Testis (tissue), 3 donors: ENCODE data around the gene CAPN9. TPM values are rescaled to one million over a fixed set of nuclear protein-coding genes. Genes with fewer than 3 reads are reported as not detected.

ENCODE experiments used
- DNase-seq: peaks from one replicate; pipeline ENCODE4 v3.0.0-alpha.2; 2019
- H3K27ac ChIP-seq, 2 donors: fragments of 200-600 bp; sonication (generic); one replicate each; pipeline ENCODE4 v1.5.1; 2019
- H3K27me3 ChIP-seq: fragments of 200-600 bp; sonication (generic); one replicate; pipeline ENCODE4 v1.5.1; 2019
- H3K36me3 ChIP-seq: fragments of 200-600 bp; sonication (generic); one replicate; pipeline ENCODE4 v1.5.1; 2017; ENCODE audit warnings: low read depth; ENCODE audit errors: missing control alignments
- H3K4me1 ChIP-seq: fragments of 200-600 bp; sonication (generic); one replicate; pipeline ENCODE4 v1.5.1; 2019
- H3K4me3 ChIP-seq, 2 donors: fragments of 200-600 bp; sonication (generic); one replicate each; pipeline ENCODE4 v1.5.1; 2017 to 2019
- H3K9me3 ChIP-seq: fragments of 200-600 bp; sonication (generic); one replicate; pipeline ENCODE4 v1.5.1; 2017
- CTCF ChIP-seq, 3 experiments: fragments of 450-650 bp in 2 of 3; fragments of 200-600 bp in 1 of 3; sonication (generic) in 1 of 3; IDR thresholded peaks; one replicate each; pipeline ENCODE4 v1.5.1; 2016 to 2019; ENCODE audit warnings: antibody characterized with exemption in 3 of 3, mild to moderate bottlenecking in 2 of 3, moderate library complexity in 1 of 3
- POLR2A ChIP-seq: fragments of 450-650 bp; IDR thresholded peaks from one replicate; pipeline ENCODE4 v1.6.1; 2017; ENCODE audit warnings: antibody characterized with exemption, mild to moderate bottlenecking, moderate library complexity
- WGBS, 2 donors: methylation state at CpG; one replicate each; pipeline ENCODE4 v1.1.5; 2018; 5-methylcytosine and 5-hydroxymethylcytosine counted together
- intact Hi-C: fragments of 100-400 bp; cut with DNase I; formaldehyde crosslinking; loops from one replicate; pipeline ENCODE4 v1.15.1; 2023; ENCODE audit warnings: low total_unique reads
- polyA plus RNA-seq: library from polyadenylated mRNA; stranded (reverse); fragments of 350-450 nt; fragmentation: Illumina TruSeq; extraction: RNeasy Lipid Tissue Mini Kit (QIAGEN cat#74804); gene quantifications from one replicate; pipeline ENCODE4 v1.2.3, GENCODE V29; 2014; ENCODE audit warnings: low read depth, low replicate concordance; ENCODE audit not compliant: insufficient read depth
- total RNA-seq, 2 donors: library from RNA; depleted of rRNA; stranded (reverse); fragments of >200 nt; gene quantifications; one replicate each; pipeline ENCODE4 v1.2.3, GENCODE V29; 2016

The CAPN9 gene
- total and polyA plus RNA-seq, 3 donors from 2014 or later = 0.16 to 0.34 (median 0.25) TPM

GRCh38 chr1:230710543-230710904 lies 36.7 kb upstream of the CAPN9 start:
- H3K36me3 ChIP-seq = no peaks in the 10 kb centered on the region
- peaks cover 8% of the 10 kb centered on the region for H3K4me1 ChIP-seq
- 98 to 100% methylated on average over 4 to 8 of the region's 8 CpGs for WGBS, 2 donors
- no peak for DNase-seq
- no peak overlapping the region for H3K27ac ChIP-seq
- H3K4me3 ChIP-seq = no peak overlapping the region
- no peaks in the 10 kb centered on the region for H3K9me3 ChIP-seq
- intact Hi-C loops = no loop called here
- no peak for TF ChIP-seq POLR2A
- no peak for TF ChIP-seq CTCF (IDR thresholded peaks at IDR 0.05)
- H3K27me3 ChIP-seq = no peaks in the 10 kb centered on the region

GRCh38 chr1:230711245-230711644 lies 35.9 kb upstream of the CAPN9 start:
- Histone ChIP-seq H3K4me1 (peaks cover 8% of the 10 kb centered on the region), H3K27me3 (no peaks in the 10 kb centered on the region), H3K4me3 (no peak overlapping the region), H3K36me3 (no peaks in the 10 kb centered on the region), H3K9me3 (no peaks in the 10 kb centered on the region), H3K27ac (no peak overlapping the region)
- intact Hi-C loops = no loop called here
- WGBS, 2 donors = 93 to 96% methylated on average over 2 to 3 of the region's 3 CpGs
- no peak for TF ChIP-seq CTCF (IDR thresholded peaks at IDR 0.05)
- no peak for DNase-seq

GRCh38 chr1:230712470-230712942 lies 34.7 kb upstream of the CAPN9 start:
- WGBS, 2 donors = 89 to 97% methylated on average over 17 of the region's 17 CpGs
- H3K36me3 ChIP-seq = no peaks in the 10 kb centered on the region
- no peaks in the 10 kb centered on the region for H3K9me3 ChIP-seq
- H3K4me3 ChIP-seq = no peak overlapping the region
- no peak overlapping the region for H3K27ac ChIP-seq
- TF ChIP-seq CTCF (IDR thresholded peaks at IDR 0.05) (no peak), POLR2A (no peak)
- peaks cover 8% of the 10 kb centered on the region for H3K4me1 ChIP-seq
- no peak for DNase-seq
- intact Hi-C loops = no loop called here
- no peaks in the 10 kb centered on the region for H3K27me3 ChIP-seq

- Histone ChIP-seq H3K4me1 (peaks cover 8% of the 10 kb centered on the region), H3K9me3 (no peaks in the 10 kb centered on the region), H3K4me3 (no peak overlapping the region), H3K36me3 (no peaks in the 10 kb centered on the region), H3K27me3 (no peaks in the 10 kb centered on the region), H3K27ac (no peak overlapping the region)
- WGBS, 2 donors = 86 to 91% methylated on average over 7 of the region's 7 CpGs
- DNase-seq = no peak
- TF ChIP-seq POLR2A (no peak), CTCF (IDR thresholded peaks at IDR 0.05) (no peak)
- intact Hi-C loops = no loop called here
Measured at GRCh38 chr1:230713138-230713537, 34.0 kb upstream of the CAPN9 start.

DNA sequence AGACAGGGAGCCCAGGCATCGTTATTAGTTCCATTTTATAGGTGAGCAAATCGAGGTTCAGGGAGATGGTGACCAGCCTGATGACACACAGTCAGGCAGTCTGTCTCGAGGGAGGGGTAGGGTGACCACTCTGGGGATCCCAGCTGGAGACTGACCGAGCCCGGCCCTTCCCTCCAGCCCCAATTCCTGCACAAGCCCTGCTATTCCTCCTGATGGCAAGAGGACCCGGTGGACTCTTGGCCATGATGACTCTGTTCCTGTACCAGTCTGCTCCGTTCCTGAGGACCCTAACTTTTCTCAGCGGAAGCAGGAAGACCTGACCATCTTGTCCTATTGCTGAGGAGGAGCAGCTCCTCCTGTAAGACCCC lies 33.7 kb upstream of the CAPN9 start:
- no peak for DNase-seq
- 79 to 81% methylated on average over 5 to 8 of the region's 8 CpGs for WGBS, 2 donors
- Histone ChIP-seq H3K27me3 (no peaks in the 10 kb centered on the region), H3K36me3 (no peaks in the 10 kb centered on the region), H3K9me3 (no peaks in the 10 kb centered on the region), H3K4me3 (no peak overlapping the region), H3K4me1 (peaks cover 8% of the 10 kb centered on the region), H3K27ac (peak overlapping the region in 1 of 2 donors; percentile 10)
- TF ChIP-seq POLR2A (no peak), CTCF (IDR thresholded peaks at IDR 0.05) (no peak)
- intact Hi-C loops = no loop called here
